ENCODE measurements around the gene SPRR2D.

- TF ChIP-seq CTCF (IDR thresholded peaks at IDR 0.05) (no peak), POLR2A (IDR thresholded peaks at IDR 0.05) (no peak)
Observed at GRCh38 chr1:152996633-152997400, 44.1 kb downstream of the SPRR2D start.

Data from heart left ventricle (tissue), 13 donors.